Measurements from ENCODE around the gene DHRS7B.
"Not testable (repeated sequence)": the region's sequence is repeated elsewhere in the genome, so short reads cannot be mapped to it uniquely, and the experiment has no call there.

Gene DHRS7B

DNA sequence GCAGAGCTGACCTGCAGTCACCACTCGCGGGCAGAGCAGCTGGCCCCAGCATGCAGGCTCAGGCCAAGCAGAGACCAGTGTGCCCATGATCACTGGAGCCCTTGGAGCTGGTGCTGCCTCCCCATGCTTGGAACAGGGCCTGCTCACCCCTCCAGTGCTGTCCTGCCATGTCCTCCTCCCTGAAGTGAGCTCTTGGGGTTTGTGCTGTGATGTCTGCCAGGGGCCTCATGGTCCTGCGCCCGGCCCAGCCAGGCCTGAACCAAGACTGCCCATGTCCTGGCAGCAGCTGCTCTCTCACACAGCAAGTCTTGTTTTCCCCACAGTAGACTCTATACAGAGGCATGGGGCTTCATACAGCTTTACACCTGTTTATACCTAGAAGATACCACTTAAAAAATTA is 62.6 kb downstream of the DHRS7B start:
- no peaks in the 10 kb centered on the region for H3K9me3 ChIP-seq (replicated peaks in 1 of 11)
- H3K9ac ChIP-seq: no peak overlapping the region
- H3K4me2 ChIP-seq: no peak overlapping the region
- TF ChIP-seq Cebpa-rat (IDR thresholded peaks at IDR 0.05): no peak
- no peak overlapping the region for H3K4me3 ChIP-seq
- peaks cover 0 to 18% (median 5%) of the 10 kb centered on the region in 11 experiments; a peak in 15 of 22 replicates for H4K20me1 ChIP-seq
- H3K27ac ChIP-seq: no peak overlapping the region
- H3K27me3 ChIP-seq: no peaks in the 10 kb centered on the region
- H3K4me1 ChIP-seq: peaks cover 15 to 26% (median 19%) of the 10 kb centered on the region in 10 experiments
- peaks cover 50 to 85% (median 73%) of the 10 kb centered on the region in 11 experiments for H3K36me3 ChIP-seq

DNA sequence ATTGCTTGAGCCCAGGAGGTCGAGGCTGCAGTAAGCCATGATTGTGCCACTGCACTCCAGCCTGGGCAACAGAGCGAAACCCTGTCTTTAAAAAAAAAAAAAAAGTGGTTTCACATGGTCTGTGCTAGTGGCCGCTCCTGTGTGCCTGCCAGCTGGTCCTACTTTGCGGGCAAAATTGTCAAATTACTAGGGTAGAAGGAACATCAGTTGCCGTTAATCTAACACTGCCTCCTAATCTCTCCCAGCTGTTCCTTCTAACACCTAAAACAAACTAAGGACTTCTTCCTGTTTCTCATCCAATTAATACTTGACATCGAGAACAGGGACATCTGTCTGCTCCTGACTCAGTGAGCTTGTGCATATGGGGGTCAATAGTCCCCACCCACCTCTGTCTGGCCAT is 63.3 kb downstream of the DHRS7B start:
- H4K20me1 ChIP-seq: peaks cover 0 to 26% (median 12%) of the 10 kb centered on the region in 11 experiments; a peak in 18 of 22 replicates
- H3K36me3 ChIP-seq: peaks cover 43 to 78% (median 66%) of the 10 kb centered on the region in 11 experiments
- TF ChIP-seq Cebpa-rat (IDR thresholded peaks at IDR 0.05): no peak
- no peaks in the 10 kb centered on the region for H3K27me3 ChIP-seq
- H3K9me3 ChIP-seq (replicated peaks in 1 of 11): no peaks in the 10 kb centered on the region
- no peak overlapping the region for H3K4me3 ChIP-seq
- H3K4me2 ChIP-seq: no peak overlapping the region
- peaks cover 22 to 34% (median 26%) of the 10 kb centered on the region in 10 experiments for H3K4me1 ChIP-seq
- H3K27ac ChIP-seq: no peak overlapping the region
- no peak overlapping the region for H3K9ac ChIP-seq

DNA sequence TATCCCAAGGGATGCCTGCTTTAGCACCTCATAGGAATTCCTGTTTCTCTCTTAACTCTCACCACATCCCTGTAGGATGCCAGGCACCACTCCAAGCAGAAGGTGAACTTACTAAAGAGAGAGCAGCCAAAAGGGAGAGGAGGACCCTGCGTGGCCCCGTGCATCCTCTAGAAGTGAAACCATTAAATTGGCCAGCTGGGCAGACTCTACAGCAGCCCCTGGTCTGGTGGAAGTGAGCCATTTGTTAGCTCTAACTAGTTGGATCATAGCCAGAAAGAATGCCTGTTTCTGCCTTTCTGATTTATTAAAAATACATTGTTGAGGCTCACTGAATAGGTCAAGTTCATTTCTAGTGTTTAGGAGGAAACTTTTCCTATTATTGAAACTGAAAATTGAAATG is 64.9 kb downstream of the DHRS7B start:
- no peaks in the 10 kb centered on the region for H3K9me3 ChIP-seq (replicated peaks in 1 of 11)
- no peak overlapping the region for H3K4me3 ChIP-seq
- H3K36me3 ChIP-seq: peaks cover 41 to 76% (median 63%) of the 10 kb centered on the region in 11 experiments
- H4K20me1 ChIP-seq: peaks cover 7 to 42% (median 28%) of the 10 kb centered on the region in 11 experiments; a peak in 21 of 22 replicates
- H3K27ac ChIP-seq: no peak overlapping the region
- H3K4me1 ChIP-seq: peaks cover 14 to 48% (median 38%) of the 10 kb centered on the region in 10 experiments
- H3K27me3 ChIP-seq: no peaks in the 10 kb centered on the region
- no peak overlapping the region for H3K4me2 ChIP-seq
- H3K9ac ChIP-seq: no peak overlapping the region
- TF ChIP-seq Cebpa-rat (IDR thresholded peaks at IDR 0.05): no peak

DNA sequence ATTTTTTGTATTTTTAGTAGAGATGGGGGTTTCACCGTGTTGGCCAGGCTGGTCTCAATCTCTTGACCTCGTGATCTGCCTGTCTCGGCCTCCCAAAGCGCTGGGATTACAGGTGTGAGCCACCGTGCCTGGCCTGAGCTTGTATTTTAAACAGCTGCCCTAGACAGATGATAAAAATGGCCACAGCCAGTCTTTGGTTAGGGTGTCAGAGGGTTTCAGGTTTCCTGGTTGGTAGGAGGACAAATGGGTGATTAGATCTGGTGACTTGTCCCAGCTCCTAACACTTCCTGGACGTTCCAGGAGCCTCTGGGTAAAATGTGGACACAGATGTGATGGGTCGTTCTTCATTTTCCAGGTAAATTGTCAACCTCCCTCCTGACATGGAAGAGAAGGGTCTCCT is 65.7 kb downstream of the DHRS7B start:
- Histone ChIP-seq H3K36me3 (peaks cover 48 to 82% (median 67%) of the 10 kb centered on the region in 11 experiments), H3K4me1 (peaks cover 12 to 48% (median 38%) of the 10 kb centered on the region in 10 experiments), H4K20me1 (peaks cover 14 to 49% (median 35%) of the 10 kb centered on the region in 11 experiments; a peak in 21 of 22 replicates), H3K4me2 (peak overlapping the region in 2 of 11 experiments; percentile 51 to 54; a peak in 2 of 22 replicates)
- not testable (repeated sequence) for H3K9ac ChIP-seq; H3K4me3 ChIP-seq; H3K27me3 ChIP-seq; H3K9me3 ChIP-seq (replicated peaks in 1 of 11); H3K27ac ChIP-seq

DNA sequence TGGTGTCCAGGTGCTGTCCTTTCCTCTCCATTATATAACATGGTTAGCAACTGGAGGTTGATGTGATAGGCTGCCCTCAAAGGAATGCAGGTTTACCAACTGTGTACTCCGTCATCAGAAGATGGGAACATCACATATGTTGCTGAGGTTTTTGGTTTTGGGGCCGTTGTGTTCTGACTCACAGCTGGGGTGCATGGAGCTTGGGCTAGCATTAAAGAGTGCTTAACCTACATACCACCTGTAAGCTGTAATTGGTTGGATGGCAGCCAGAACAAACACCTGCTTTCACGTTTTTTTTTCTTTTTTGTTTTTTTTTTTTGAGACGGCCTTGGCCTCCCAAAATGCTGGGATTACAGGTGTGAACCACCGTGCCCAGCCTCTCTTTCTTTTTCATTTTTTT is 66.3 kb downstream of the DHRS7B start:
- Histone ChIP-seq H3K4me3 (no peak overlapping the region), H3K9ac (no peak overlapping the region), H3K27me3 (no peaks in the 10 kb centered on the region), H3K4me2 (peak overlapping the region in 6 of 11 experiments; percentile 46 to 71 (median 56); a peak in 7 of 22 replicates), H3K4me1 (peaks cover 12 to 48% (median 38%) of the 10 kb centered on the region in 10 experiments), H3K9me3 (replicated peaks in 1 of 11) (no peaks in the 10 kb centered on the region), H4K20me1 (peaks cover 21 to 55% (median 41%) of the 10 kb centered on the region in 11 experiments; a peak in 21 of 22 replicates), H3K36me3 (peaks cover 54 to 88% (median 73%) of the 10 kb centered on the region in 11 experiments), H3K27ac (no peak overlapping the region)
- no peak for TF ChIP-seq Cebpa-rat (IDR thresholded peaks at IDR 0.05)

DNA sequence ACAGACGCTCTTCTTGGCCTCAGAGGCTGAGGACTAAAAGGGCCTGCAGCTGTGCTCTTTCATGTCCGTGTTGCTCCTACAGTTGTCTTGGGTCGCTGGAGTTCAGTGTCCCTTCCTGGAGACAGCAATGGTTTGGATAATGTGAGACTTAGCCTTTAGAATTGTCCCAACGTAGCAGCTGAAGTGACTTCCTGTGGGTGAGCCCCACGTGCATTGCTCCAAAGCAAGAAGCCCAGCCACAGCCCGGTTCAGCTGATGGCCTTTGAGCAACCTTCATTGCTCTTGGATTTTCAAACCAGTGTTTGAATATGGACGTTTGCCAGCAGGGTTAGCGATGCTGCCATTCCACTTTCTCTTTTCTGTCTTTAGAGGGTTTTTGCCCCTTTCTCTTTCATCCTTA is 67.5 kb downstream of the DHRS7B start:
- H3K9me3 ChIP-seq (replicated peaks in 1 of 11): no peaks in the 10 kb centered on the region
- no peak overlapping the region for H3K4me3 ChIP-seq
- peak overlapping the region in 10 of 11 experiments; percentile 28 to 71 (median 51); a peak in 20 of 22 replicates for H3K4me2 ChIP-seq
- peak overlapping the region in 5 of 11 experiments; percentile 0 to 26 (median 6); a peak in 3 of 22 replicates for H3K9ac ChIP-seq
- H3K36me3 ChIP-seq: peaks cover 54 to 89% (median 74%) of the 10 kb centered on the region in 11 experiments
- TF ChIP-seq Cebpa-rat (IDR thresholded peaks at IDR 0.05): no peak
- H3K27ac ChIP-seq: peak overlapping the region in 6 of 11 experiments; percentile 2 to 30 (median 12); a peak in 3 of 22 replicates
- peaks cover 33 to 67% (median 53%) of the 10 kb centered on the region in 11 experiments; a peak in 21 of 22 replicates for H4K20me1 ChIP-seq
- H3K4me1 ChIP-seq: peaks cover 12 to 49% (median 38%) of the 10 kb centered on the region in 10 experiments
- H3K27me3 ChIP-seq: no peaks in the 10 kb centered on the region

DNA sequence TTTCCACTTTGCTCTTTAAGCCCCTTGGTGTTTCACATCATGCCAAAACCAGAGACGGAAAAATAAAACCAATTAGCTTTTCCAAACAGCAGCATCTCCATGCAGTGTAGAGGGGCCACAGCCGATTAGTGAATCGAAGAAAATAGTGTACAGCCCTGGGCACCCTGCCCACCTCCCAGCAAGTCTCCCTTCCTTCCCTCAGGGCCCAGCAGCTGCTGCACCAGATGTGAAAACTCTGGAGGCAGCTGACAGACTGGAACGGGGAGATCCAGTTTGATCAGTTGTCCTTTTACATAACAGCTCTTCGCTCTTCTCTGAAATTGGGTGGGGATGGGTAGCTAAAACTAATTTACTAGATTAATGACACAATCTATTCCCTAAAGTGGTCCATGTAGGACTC is 67.9 kb downstream of the DHRS7B start:
- H3K4me3 ChIP-seq: no peak overlapping the region
- TF ChIP-seq Cebpa-rat (IDR thresholded peaks at IDR 0.05): no peak
- peak overlapping the region in 4 of 11 experiments; percentile 0 to 19 (median 8); a peak in 4 of 22 replicates for H3K9ac ChIP-seq
- H3K4me2 ChIP-seq: peak overlapping the region in 10 of 11 experiments; percentile 28 to 71 (median 51); a peak in 20 of 22 replicates
- peaks cover 37 to 72% (median 58%) of the 10 kb centered on the region in 11 experiments for H4K20me1 ChIP-seq
- H3K4me1 ChIP-seq: peaks cover 12 to 53% (median 40%) of the 10 kb centered on the region in 10 experiments
- peak overlapping the region in 5 of 11 experiments; percentile 6 to 30 (median 12); a peak in 2 of 22 replicates for H3K27ac ChIP-seq
- H3K36me3 ChIP-seq: peaks cover 52 to 89% (median 74%) of the 10 kb centered on the region in 11 experiments
- H3K27me3 ChIP-seq: no peaks in the 10 kb centered on the region
- H3K9me3 ChIP-seq (replicated peaks in 1 of 11): no peaks in the 10 kb centered on the region

DNA sequence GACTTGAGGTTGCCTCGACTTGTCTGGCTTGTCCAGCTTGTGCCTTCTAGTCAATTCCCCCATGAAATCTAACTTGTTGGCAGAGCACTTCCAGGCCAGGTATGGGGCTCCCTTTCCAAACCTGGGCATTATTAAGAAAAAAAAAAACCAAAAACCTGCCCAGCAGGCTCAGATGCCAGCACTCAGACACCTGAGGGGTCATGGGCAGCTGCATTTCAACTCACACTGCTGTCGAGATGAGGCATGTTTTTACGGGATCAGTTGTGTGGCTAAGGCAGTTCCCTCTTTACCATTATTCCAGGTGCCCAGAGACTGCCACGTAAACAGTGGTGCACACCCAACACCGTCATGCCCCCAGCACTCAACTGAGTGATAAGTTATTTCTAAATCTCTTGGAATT is 69.4 kb downstream of the DHRS7B start:
- Histone ChIP-seq H3K9ac (no peak overlapping the region), H3K4me3 (no peak overlapping the region), H3K4me1 (peaks cover 12 to 68% (median 53%) of the 10 kb centered on the region in 10 experiments), H3K27me3 (no peaks in the 10 kb centered on the region), H3K36me3 (peaks cover 53 to 89% (median 74%) of the 10 kb centered on the region in 11 experiments), H4K20me1 (peaks cover 52 to 86% (median 71%) of the 10 kb centered on the region in 11 experiments), H3K4me2 (peak overlapping the region in 6 of 11 experiments; percentile 30 to 71 (median 56); a peak in 10 of 22 replicates), H3K27ac (no peak overlapping the region), H3K9me3 (replicated peaks in 1 of 11) (no peaks in the 10 kb centered on the region)
- TF ChIP-seq Cebpa-rat (IDR thresholded peaks at IDR 0.05): no peak

DNA sequence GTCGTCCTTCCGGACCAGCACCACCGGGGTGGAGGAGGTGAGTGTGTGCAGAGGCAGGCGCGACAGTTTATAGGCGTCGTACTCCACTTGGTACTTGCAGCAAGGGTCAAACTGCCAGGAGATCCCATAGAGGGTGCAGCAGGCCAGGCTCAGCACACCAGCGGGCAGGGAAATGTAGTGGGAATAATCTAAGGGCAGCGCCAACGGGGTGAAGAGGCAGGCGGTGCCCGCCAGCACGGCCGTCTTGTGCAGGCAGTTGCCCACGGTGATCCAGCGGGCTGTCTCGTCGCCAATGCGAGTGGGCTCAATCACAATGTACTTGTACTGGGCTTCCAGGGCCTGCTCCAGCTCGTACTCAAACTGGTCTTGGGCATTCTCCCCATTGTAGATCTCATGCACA is 71.6 kb downstream of the DHRS7B start:
- Histone ChIP-seq H3K9me3 (replicated peaks in 1 of 11) (no peaks in the 10 kb centered on the region), H3K4me1 (peaks cover 12 to 64% (median 56%) of the 10 kb centered on the region in 10 experiments), H4K20me1 (peaks cover 74 to 100% (median 94%) of the 10 kb centered on the region in 11 experiments), H3K4me3 (no peak overlapping the region), H3K9ac (no peak overlapping the region), H3K27me3 (no peaks in the 10 kb centered on the region), H3K27ac (no peak overlapping the region), H3K36me3 (peaks cover 66 to 89% (median 76%) of the 10 kb centered on the region in 11 experiments), H3K4me2 (no peak overlapping the region)
- TF ChIP-seq Cebpa-rat (IDR thresholded peaks at IDR 0.05): no peak
